ENCODE data around the gene NOL9. TPM values are rescaled to one million over a fixed set of nuclear protein-coding genes. Genes with fewer than 3 reads are reported as not detected.

The NOL9 gene
- total RNA-seq, 6 experiments from 2014 or later, result 26.4 to 36.4 (median 33.4) TPM

DNA sequence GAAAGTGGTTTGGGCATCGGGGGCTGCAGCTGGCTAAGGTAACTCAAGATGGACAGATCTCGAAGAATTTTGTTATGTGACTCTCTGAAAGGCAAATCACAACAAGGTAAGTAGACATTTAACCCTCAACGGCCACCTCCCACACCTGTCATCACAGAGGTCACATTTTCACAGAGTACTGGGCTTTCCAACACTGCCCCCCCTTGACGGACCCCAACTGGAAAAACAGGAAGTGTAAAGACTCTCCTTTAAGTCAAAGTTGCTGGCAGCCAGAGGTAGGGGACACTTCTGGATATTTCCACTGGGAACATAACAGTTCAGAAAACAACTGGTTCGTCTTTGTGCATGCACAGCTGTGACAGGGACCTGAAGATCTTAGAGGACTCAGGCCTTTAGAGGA lies 22.3 kb downstream of the NOL9 start:
- H3K27ac Mint-ChIP-seq, result no peak overlapping the region
- peaks cover 31% of the 10 kb centered on the region for H3K36me3 Mint-ChIP-seq (ENCODE audit: low read depth)
- TF ChIP-seq, protein P1, sequence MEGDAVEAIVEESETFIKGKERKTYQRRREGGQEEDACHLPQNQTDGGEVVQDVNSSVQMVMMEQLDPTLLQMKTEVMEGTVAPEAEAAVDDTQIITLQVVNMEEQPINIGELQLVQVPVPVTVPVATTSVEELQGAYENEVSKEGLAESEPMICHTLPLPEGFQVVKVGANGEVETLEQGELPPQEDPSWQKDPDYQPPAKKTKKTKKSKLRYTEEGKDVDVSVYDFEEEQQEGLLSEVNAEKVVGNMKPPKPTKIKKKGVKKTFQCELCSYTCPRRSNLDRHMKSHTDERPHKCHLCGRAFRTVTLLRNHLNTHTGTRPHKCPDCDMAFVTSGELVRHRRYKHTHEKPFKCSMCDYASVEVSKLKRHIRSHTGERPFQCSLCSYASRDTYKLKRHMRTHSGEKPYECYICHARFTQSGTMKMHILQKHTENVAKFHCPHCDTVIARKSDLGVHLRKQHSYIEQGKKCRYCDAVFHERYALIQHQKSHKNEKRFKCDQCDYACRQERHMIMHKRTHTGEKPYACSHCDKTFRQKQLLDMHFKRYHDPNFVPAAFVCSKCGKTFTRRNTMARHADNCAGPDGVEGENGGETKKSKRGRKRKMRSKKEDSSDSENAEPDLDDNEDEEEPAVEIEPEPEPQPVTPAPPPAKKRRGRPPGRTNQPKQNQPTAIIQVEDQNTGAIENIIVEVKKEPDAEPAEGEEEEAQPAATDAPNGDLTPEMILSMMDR (IDR thresholded peaks at IDR 0.05), result no peak
- H3K27me3 Mint-ChIP-seq (ENCODE audit: insufficient read depth), result no peaks in the 10 kb centered on the region; the same call in 1 of the 2 replicates
- H3K9me3 Mint-ChIP-seq, result no peaks in the 10 kb centered on the region
- H3K4me3 Mint-ChIP-seq, result no peak overlapping the region
- H3K4me1 Mint-ChIP-seq (ENCODE audit: low read depth), result no peaks in the 10 kb centered on the region
- no peak for DNase-seq

DNA sequence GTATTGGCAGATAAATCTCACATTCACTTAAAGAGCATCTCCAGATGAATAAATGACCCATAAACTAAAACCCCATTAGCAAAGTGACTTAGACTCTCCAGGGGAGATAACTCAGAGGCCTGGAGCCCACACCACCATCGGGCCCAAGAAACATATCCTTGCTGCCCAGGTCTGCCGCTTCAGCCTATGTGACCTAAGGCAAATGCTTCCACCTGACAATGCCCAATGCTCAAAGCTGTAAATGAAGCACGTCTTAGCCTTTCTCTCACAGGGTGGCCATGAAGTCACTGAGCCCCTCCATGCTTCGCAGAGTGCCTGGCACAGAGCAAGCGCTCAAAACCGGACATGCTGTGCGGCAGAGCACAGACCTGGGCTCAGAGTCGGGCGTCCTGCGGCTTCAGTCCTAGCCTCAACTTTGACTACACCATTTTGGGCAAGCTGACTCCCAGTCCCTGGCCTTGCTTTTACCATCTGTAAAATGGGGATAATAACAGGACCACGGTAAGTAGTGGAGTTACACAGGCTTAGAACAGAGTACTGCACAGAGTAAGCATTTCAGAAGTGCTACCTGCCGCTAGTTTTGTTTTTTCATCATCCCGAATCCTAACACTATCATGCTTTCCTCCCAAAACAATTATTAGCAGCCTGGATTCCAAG lies 23.7 kb downstream of the NOL9 start:
- no peaks in the 10 kb centered on the region for H3K4me1 Mint-ChIP-seq (ENCODE audit: low read depth)
- H3K27ac Mint-ChIP-seq, result no peak overlapping the region
- DNase-seq, result no peak
- TF ChIP-seq, protein P1 (IDR thresholded peaks at IDR 0.05), result no peak
- no peaks in the 10 kb centered on the region for H3K9me3 Mint-ChIP-seq
- no peak overlapping the region for H3K4me3 Mint-ChIP-seq
- H3K36me3 Mint-ChIP-seq (ENCODE audit: low read depth), result peaks cover 35% of the 10 kb centered on the region
- no peaks in the 10 kb centered on the region; the same call in 1 of the 2 replicates for H3K27me3 Mint-ChIP-seq (ENCODE audit: insufficient read depth)

DNA sequence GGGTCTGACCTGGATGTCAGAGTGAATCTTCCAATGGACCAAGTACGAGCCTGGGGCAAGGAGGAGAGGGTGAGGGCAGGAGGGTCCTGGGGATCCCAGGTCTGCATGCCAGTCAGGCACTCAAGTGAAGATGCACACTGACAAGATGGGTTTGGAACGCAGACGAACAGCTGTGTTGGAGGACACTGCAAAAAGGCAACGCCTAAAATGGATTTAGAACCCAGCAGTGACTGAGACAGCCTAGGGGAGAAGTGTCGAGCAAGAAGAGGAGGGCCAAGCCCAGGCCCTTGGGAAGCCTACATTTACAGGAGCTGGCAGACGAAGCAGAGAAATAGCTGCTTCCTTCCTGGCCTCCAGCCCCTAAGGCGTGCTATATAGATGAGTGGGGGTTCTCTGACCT lies 25.8 kb downstream of the NOL9 start:
- no peak for DNase-seq
- no peak overlapping the region for H3K27ac Mint-ChIP-seq
- H3K4me1 Mint-ChIP-seq (ENCODE audit: low read depth), result no peaks in the 10 kb centered on the region
- no peaks in the 10 kb centered on the region; the same call in 1 of the 2 replicates for H3K27me3 Mint-ChIP-seq (ENCODE audit: insufficient read depth)
- TF ChIP-seq, protein P1 (IDR thresholded peaks at IDR 0.05), result no peak
- H3K4me3 Mint-ChIP-seq, result no peak overlapping the region
- H3K36me3 Mint-ChIP-seq (ENCODE audit: low read depth), result peaks cover 43% of the 10 kb centered on the region
- no peaks in the 10 kb centered on the region for H3K9me3 Mint-ChIP-seq

DNA sequence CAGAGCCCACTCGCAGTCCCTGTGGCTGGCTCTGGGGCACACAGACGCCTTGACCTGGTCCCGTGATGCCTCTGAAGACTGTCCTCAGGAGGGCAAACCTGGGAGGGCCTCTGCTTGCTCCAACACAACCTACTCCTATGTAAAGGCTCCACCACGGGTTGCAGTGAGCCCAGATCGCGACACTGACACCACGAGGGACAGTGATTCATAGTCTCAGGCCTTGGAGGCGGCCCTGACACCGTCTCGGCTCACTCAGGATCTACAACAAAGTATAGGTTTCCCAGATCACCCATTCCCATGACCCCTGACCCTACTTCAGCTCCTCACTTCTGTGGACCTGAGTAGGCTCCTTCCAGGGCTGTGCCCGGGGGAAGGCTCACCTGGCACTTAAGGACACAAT lies 28.0 kb downstream of the NOL9 start:
- Mint-ChIP-seq H3K4me3 (no peak overlapping the region), H3K4me1 (ENCODE audit: low read depth) (peaks cover 8% of the 10 kb centered on the region), H3K9me3 (no peaks in the 10 kb centered on the region), H3K27me3 (ENCODE audit: insufficient read depth) (no peaks in the 10 kb centered on the region; the same call in 1 of the 2 replicates), H3K27ac (no peak overlapping the region), H3K36me3 (ENCODE audit: low read depth) (peaks cover 28% of the 10 kb centered on the region)
- DNase-seq, result no peak
- TF ChIP-seq, protein P1 (IDR thresholded peaks at IDR 0.05), result no peak

DNA sequence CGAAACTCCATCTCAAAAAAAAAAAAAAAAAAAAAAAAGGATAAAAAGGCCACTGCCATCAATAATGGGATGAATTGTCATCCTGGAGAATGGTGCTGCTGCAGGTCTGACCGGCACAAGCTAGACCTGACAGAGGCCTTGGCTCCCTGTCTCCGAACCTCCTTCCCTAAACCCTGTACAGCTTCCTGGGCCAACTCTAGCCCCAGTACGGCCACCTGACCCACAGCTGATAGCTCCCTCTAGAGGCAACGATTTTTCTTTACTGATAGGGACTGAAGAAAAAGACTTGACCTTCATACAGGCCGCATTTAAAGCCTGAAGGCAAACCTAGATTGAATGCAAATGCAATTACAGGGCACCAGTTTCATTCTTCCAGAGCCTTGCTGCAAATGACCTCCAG lies 30.7 kb downstream of the NOL9 start:
- TF ChIP-seq, protein P1 (IDR thresholded peaks at IDR 0.05), result peak; percentile 78
- Mint-ChIP-seq H3K27me3 (ENCODE audit: insufficient read depth) (peaks cover 5% of the 10 kb centered on the region), H3K27ac (no peak overlapping the region; the same call in 1 of the 2 replicates), H3K36me3 (ENCODE audit: low read depth) (peaks cover 24% of the 10 kb centered on the region), H3K4me3 (no peak overlapping the region), H3K4me1 (ENCODE audit: low read depth) (peaks cover 30% of the 10 kb centered on the region), H3K9me3 (no peaks in the 10 kb centered on the region)
- DNase-seq, result no peak

Measured in HFFc6 (cell line).